Amniotic epithelial cell (primary cell): ENCODE data around the gene PAXIP1.

Experiments used
- DNase-seq: peaks from one replicate; pipeline ENCODE4 v3.0.0-alpha.2; 2010; ENCODE audit warnings: low read depth

The PAXIP1 gene

DNA sequence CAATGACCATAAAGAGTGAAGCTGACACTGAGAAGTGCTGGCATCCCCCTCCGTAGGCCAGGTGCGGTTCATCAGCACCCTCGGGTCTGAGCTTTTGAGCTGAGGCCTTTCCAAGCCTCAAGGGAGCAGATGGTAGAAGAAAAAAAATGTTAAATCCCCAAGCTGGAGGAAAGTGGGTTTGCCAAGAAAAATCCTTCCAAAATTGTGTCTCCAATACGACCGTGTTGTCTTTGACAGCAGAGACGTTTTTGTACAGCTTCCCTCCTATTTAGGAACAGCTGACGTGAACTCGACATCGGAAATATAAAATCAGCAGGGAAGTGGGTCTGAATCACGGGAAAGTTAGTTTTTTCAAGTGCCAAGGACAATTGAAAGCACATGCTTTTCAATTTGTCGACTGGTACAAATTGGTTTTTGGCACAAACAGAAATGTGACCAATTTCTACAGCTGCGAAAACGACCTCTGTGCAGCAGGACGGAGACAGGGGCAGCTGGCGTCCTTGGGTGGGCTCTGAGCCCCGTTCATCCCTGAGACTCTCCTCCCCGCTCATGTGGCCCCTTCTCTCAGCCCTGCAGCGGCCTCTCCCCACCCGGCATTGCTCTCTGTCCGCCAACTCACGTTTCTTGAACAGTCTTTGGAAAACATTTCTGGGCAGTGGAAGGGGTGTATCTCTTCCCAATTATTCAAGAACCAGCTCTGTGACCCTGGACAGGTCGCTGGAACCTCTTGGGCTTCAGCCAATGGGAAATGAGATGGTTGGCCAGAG lies 89.9 kb downstream of the PAXIP1 start:
- DNase-seq = no peak

DNA sequence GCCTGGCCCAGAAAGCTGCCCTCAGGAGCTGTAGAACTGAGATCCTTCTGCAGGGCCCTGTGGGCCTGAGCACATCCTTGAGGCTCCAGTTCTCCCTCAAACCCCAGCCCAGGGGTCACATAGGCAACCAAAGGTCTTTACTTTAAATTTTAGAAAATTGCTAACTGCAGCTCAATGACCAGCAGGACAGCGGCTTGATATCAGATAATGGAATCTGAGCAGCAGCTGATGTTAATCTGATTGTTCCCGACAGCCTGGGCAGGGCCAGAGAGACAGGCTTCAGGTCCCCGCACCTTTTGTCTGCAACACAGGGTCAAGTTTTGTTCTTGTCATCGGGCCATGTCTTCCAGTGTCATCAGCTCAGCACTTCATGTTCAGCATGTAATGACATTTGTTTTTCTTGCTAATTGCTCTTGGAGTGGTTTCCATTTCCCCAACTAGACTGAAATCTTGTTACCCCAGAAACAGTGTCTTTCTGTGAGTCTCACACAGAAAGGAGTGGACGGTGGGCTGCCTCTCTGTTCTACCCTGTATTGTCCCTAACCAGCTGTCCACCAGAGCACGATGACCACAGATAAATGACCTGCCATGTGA lies 91.0 kb downstream of the PAXIP1 start:
- DNase-seq = no peak

DNA sequence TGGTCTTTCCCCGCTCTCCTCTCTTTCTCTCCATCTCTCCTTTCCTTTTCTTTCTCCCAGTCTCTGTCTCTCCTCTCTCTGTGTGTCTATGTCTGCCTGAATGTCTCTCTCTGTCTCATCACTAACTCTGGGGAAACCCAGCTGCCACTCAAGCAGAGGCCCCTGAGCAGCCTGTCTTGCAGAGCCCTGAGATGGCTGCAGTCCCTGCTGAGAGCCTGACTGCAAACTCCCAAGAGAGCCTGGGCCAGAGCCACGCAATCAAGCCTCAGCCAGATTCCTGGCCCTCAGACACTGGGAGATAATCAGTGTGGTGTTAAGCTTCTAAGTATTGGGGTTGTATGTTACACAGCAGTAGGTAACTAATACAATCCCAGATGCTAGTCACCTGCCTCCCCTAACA lies 91.5 kb downstream of the PAXIP1 start:
- no peak for DNase-seq

DNA sequence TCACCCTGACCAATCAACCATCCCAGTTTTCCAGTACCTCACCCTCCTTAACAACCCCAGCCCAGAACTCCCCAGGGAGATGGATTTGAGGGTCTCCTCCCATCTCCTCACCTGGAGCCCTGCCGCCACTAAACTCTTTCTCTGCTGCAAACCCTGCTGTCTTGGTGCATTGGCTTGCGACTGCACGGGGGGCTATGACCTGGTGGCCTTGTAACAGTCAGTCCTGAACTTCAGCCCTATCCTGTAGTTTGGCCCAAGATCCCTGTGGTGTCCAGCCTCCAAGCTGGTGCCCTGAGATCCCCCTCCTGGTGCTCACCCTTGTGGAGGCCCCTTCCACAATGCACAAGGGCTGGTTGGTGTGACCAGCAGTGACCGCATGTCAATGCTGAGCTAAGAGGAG lies 91.9 kb downstream of the PAXIP1 start:
- DNase-seq = no peak

DNA sequence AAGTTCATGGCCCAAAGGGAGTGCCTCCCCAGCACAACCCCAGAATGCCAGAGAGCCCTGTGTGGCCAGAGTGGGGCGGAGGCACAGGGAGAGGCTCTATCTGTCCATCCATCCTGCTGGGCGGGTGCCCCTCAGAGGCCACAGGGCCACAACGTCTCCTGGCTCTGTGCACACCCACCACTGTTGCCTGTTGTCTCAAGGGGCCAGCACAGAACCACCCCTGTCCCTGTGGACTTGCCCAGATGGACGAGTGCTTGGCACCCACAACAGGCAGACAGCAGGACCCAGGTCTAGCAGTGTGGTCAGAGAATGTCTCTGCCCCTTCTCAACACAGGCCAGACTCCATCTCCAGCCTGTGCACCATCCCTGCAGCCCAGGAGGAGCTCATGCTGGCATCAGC lies 92.8 kb downstream of the PAXIP1 start:
- no peak for DNase-seq

DNA sequence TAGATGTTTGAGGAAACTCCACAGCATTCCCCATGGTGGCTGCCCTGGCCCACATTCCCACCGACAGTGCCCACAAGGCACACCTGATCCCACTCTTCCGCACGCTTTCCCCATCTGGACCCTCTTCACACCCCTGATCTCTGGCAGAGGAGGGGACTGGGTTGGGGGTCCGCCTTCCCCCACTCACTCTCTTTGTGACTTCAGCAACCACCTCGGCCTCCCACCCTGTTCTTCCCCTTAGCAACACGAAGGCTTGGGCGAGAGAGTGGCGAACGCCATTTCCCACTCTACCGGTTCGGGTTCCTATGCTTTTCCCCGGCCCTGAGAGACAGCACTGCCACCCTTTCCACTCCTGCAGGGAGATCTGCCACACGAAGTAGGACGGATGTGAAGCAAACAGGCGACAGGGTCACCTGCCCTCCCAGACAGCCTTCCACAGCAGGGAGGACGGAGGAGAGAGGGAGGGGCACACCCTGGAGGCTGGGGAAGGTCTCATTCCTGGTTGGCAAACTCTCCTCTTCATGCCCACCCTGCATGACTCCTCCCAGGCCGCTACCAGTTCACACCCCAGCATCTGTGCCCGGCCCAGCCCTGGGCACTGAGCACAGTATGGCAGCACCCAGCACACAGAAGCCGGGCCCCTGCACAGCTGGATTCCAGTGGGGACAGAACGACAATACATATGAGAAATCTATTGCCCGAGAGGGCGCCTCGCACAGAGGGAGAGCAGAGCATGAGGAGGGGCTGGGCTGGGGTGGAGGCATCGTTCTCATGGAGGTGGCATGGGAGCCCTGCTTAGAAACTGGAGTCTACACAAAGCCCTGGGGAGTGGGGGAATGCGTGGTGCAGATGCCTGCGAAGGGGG lies 93.5 kb downstream of the PAXIP1 start:
- DNase-seq = no peak

DNA sequence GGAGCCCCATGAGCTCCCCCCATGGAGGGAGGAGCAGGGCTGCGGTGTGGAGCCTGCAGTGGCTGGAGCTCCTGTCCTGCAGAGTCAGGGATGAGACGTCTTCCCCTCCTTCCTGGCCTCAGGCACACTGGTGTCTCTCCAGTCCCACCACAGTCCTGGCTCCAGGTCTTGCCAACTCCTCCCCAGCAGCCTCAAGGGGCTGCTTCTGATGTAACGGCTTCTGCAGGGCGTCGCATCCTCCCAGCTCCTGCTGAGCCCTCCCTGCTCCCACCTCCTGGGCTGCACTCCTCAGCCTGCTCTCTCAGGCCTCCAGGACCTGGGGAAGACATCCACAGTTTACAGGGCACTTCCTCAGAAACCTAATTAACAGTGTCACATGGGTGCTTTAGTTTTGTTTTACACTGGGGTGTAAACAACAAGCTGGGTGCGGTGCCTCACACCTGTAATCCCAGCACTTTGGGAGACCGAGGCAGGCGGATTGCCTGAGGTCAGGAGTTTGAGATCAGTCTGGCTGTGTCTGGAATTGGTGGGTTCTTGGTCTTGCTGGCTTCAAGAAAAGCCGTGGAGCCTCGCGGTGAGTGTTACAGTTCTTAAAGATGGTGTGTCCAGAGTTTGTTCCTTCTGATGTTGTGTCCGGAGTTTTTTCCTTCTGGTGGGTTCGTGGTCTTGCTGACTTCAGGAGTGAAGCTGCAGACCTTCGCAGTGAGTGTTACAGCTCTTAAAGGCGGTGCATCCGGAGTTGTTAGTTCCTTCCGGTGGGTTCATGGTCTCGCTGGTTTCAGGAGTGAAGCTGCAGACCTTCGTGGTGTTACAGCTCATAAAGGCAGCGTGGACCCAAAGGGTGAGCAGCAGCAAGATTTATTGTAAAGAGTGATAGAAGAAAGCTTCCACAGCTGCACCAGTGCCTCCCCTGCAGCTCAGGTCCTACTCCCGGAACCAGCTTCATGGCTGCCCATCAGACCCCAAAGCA lies 95.0 kb downstream of the PAXIP1 start:
- DNase-seq = no peak

DNA sequence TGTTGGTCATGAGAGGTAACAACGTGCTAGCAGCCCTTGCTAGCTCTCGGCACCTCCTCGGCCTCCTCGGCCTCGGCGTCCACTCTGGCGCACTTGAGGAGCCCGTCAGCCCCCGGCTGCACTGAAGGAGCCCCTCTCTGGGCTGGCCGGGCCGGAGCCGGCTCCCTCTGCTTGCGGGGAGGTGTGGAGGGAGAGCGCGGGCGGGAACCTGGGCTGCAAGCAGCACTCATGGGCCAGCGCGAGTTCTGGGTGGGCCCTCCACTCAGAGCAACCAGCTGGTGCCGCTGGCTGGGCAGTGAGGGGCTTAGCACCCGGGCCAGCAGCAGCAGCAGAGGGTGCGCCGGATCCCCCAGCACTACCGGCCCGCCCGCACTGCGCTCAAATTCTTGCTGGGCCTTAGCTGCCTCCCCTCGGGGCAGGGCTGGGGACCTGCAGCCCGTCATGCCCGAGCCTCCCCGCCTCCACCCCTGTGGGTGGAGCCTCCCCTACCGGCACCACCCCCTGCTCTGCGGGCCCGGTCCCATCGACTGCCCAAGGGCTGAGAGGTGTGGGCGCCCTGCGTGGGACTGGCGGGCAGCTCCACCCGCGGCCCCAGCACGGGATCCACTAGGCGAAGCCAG lies 96.1 kb downstream of the PAXIP1 start:
- DNase-seq = no peak

DNA sequence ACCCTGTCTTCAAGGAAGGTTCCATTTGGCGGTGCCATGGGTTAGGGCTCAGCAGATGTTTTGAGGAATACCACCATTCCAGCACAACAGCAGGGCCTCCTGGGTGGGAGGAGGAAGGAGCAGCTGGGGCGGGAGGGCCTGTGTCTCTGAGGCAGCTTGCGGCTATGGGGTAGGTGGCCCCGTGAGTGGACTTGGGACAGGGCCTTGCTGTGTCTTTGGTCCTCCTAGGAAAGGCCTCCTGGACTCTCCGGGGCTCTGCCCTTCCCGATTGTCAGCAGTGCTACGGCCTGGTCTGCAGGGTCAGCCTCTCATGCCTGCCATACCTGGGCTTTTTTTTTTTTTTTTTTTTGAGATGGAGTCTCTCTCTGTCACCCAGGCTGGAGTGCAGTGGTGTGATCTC lies 96.7 kb downstream of the PAXIP1 start:
- no peak for DNase-seq

DNA sequence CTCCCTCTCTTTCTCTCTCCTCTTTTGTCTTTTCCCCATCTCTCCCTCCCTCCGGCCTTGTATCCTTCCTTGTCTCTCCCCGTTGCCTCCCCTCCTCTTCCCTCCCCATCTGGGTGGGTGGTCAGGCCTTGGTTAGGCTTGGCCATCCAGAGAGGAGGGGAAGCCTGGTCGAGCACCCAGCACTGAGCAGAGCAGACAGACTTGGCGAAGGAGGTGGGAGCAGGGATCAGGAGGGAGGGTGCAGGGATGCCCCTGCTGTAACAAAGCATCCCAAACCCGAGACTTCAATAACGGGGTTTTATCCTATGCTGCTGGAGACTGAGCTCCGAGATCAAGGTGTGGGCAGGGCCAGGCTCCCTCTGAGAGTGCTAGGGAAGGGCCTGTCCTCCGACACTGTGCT lies 97.3 kb downstream of the PAXIP1 start:
- no peak for DNase-seq

DNA sequence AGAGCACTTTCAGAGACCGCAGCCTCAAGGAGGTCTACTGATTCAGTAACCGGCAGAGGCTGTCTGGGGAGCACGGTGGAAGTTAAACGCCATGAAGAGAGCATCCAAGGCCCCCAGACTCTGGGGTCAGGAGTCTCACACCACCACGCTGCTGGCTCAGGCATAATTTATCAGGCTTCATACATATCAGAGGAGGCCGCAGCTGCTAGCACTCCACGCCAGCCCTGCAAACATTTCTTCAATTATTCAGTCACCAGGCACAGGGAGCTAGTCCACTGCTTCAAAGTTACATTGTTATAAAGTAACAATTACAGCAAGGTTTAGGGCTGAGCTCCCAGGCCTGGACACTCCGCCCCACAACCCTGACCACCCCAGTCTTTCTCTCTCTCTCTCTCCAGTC lies 97.8 kb downstream of the PAXIP1 start:
- no peak for DNase-seq

DNA sequence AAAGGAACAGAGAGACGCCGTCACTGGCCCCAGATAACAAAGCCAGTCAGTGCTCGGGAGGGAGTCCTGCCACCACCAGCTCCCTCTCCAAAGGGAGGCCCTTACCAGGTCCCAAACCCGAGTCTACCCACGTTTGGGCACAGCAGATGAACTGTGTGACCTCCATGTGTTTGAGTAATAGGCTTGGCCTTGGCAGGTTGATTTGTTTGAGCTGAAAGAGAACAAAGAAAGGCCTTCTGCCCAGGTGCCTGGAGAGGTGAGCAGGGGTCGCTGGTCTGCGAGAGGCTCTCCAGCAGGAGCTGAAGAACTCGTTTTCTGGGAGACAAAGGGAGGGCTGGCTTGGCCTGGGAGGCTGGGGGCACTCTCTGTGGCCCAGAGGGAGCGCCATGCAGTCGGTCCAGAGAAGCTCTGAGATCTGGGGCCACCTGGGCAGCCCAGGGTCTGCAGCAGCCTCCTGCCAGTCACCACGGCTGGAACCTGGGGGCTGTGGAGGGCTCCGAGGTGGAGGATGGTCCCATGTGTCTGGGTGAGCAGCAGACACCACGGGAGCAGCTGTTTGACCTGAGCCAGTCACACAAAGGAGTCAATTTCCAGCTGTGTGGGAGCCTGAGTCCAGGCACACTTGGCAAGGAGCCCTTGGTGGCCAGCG lies 99.7 kb downstream of the PAXIP1 start:
- no peak for DNase-seq

DNA sequence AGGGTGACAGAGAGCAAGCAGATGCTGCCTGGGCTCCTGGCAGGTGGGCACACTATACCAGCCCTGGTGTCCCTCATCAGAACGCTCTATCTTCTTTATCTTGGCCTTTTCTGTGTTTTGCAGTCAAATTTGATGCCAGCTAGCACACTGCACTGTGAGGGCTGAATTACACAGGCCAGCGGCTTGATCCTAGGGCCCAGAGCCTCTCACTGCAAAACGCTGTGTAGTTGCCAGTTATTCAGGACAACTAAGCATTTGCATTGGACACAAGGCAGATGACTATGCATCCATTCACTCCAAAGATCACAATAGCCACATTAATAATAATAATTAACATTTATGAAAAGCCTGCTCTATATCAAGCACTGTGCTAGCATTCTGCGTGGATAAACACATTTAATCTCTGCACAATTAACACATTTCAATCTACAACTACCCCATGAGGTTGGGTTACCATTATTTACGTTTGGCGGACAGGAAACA lies 100.3 kb downstream of the PAXIP1 start:
- DNase-seq = no peak

DNA sequence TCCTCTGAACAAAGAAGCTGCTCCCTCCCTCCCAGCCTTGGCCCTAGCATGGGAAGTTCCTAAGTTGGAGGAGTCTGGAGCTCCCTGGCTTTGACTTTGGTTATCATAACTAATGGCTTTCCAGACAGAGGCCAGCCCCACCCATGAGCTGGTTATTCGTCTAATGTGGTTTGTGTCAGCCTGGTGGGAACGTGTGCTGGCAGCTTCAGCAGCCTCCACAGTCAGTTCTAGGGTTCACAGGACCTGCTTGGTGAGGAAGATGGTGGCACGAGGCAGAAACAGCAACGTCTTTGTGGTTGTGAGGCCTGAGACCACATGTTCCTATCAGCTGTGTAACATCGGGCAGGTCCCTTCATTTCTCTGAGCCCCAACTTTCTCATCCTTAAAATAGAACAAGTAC lies 103.1 kb downstream of the PAXIP1 start:
- DNase-seq = no peak

DNA sequence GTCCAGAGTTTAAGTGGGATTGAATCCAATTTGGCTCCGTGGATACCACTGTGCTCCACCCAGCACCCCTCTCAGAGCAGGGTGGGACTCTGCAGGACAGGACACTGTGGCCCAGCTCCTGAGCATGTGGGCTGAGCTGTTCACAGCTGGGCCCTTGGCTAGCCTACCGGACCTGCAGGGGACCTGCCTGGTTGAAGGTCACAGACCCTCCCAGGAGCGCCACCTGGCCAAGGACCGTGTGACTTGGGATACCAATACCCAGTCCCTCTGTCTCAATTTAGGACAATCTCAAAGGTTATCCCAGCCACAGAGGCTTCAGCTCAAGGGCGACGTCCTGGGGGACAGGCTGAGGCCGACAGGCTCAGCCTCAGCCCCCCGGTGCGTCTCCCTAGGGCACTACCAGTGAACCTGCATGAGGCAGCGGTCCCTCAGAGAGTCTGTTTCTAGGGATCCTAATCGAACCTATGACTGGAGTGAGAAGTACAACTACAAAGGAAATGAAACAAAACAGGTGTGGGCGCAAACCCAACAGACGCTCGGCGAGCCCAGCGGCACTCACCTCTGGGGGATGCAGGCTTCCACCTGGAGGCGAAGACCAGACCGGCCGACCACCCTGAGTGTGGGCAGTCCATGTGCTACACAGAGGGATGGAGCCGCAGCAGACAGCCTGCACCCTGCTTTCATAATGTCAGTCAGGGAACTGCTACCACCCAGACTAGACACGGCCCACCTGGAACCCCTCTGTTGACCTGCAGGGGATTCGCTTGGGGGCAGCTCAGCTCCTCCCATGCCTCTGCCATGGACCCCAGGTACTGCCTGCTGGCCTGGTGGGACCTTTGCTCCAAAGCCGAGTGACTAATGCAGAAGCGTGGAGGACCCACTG lies 103.7 kb downstream of the PAXIP1 start:
- no peak for DNase-seq

DNA sequence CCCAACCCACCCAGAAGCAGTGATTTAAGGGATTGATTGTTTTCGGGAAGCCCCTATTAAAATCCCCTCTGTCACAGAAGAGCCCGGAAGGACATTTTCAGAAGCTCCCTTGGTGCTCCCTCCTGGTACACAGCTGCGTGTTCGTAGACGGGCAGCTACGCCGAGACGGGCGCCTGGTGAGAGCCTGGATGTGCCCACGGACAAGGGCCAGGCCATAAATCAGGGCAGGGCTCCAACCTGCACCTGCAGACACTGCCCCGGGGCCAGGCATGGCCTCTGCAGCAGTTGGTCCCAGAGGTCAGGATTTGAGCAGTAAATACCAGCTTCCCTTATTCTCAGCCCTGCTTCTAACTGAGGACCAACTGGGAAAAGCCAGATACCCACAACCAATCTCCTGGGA lies 106.8 kb downstream of the PAXIP1 start:
- DNase-seq = no peak
